Measurements from ENCODE around the gene SRSF9. TPM values are rescaled to one million over a fixed set of nuclear protein-coding genes. Genes with fewer than 3 reads are reported as not detected.

Gene SRSF9
- total RNA-seq, 1 donor from 2014 or later, result 248 TPM

DNA sequence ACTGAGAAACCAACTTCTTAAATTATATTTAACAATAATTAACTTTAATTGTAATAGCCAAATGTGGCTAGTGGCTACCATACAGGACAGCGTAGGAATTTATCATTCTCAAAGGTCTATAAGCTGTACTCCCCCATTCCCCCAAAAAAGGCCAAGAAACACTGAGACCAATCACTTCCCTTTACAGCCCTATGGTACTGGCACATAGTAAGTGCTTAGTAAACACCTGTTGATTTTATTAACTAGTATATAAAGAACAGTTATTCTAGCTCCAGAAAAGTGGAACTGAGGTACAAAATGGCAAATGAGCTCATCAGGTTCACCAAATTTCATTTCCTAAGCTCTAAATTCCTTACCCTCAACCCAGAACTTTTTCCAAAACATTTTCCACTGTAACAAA, 6.1 kb upstream of the SRSF9 start:
- H3K4me3 Mint-ChIP-seq, result no peak overlapping the region
- peaks cover 26% of the 10 kb centered on the region for H3K4me1 Mint-ChIP-seq (ENCODE audit: unreplicated experiment)
- H3K36me3 Mint-ChIP-seq, result peaks cover 4% of the 10 kb centered on the region
- no peaks in the 10 kb centered on the region for H3K27me3 Mint-ChIP-seq
- no peaks in the 10 kb centered on the region for H3K9me3 Mint-ChIP-seq
- TF ChIP-seq CTCF (conservative IDR thresholded peaks at IDR 0.05), result no peak
- no peak for DNase-seq (ENCODE audit: extremely low spot score, unreplicated experiment)
- peak overlapping the region; percentile 89 for H3K27ac Mint-ChIP-seq

DNA sequence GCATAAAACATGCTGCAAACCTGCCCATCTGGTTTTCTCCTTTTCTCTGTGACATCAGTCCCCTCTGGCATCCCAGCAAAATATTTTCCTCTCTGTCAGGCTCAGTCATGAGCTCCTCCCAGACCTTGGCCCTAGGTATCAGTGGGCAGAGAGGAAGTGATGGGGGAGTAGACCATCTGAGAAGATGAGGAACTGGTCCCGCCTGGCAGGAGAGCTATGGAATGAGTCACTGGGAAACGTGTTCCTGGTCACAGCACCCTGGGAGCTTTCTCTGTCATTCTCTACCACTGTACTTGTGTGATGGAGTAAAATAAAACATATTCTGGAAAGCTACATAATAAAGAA, 5.0 kb upstream of the SRSF9 start:
- Mint-ChIP-seq H3K27me3 (no peaks in the 10 kb centered on the region), H3K9me3 (no peaks in the 10 kb centered on the region), H3K27ac (peak overlapping the region; percentile 93), H3K4me3 (peak overlapping the region; percentile 49), H3K4me1 (ENCODE audit: unreplicated experiment) (peaks cover 26% of the 10 kb centered on the region), H3K36me3 (peaks cover 5% of the 10 kb centered on the region)
- no peak for DNase-seq (ENCODE audit: extremely low spot score, unreplicated experiment)
- no peak for TF ChIP-seq CTCF (conservative IDR thresholded peaks at IDR 0.05)

- Mint-ChIP-seq H3K27ac (peak overlapping the region; percentile 93), H3K27me3 (no peaks in the 10 kb centered on the region), H3K36me3 (peaks cover 4% of the 10 kb centered on the region), H3K4me1 (ENCODE audit: unreplicated experiment) (peaks cover 24% of the 10 kb centered on the region), H3K9me3 (no peaks in the 10 kb centered on the region), H3K4me3 (peak overlapping the region; percentile 49)
- TF ChIP-seq CTCF (conservative IDR thresholded peaks at IDR 0.05), result no peak
- DNase-seq (ENCODE audit: extremely low spot score, unreplicated experiment), result no peak
Measured at GRCh38 chr12:120473807-120474615, 4.5 kb upstream of the SRSF9 start.

GRCh38 chr12:120472521-120472920, 3.0 kb upstream of the SRSF9 start:
- Mint-ChIP-seq H3K36me3 (peaks cover 4% of the 10 kb centered on the region), H3K9me3 (no peaks in the 10 kb centered on the region), H3K4me1 (ENCODE audit: unreplicated experiment) (peaks cover 26% of the 10 kb centered on the region), H3K27me3 (no peaks in the 10 kb centered on the region), H3K27ac (peak overlapping the region; percentile 89), H3K4me3 (no peak overlapping the region)
- no peak for TF ChIP-seq CTCF (conservative IDR thresholded peaks at IDR 0.05)
- no peak for DNase-seq (ENCODE audit: extremely low spot score, unreplicated experiment)

DNA sequence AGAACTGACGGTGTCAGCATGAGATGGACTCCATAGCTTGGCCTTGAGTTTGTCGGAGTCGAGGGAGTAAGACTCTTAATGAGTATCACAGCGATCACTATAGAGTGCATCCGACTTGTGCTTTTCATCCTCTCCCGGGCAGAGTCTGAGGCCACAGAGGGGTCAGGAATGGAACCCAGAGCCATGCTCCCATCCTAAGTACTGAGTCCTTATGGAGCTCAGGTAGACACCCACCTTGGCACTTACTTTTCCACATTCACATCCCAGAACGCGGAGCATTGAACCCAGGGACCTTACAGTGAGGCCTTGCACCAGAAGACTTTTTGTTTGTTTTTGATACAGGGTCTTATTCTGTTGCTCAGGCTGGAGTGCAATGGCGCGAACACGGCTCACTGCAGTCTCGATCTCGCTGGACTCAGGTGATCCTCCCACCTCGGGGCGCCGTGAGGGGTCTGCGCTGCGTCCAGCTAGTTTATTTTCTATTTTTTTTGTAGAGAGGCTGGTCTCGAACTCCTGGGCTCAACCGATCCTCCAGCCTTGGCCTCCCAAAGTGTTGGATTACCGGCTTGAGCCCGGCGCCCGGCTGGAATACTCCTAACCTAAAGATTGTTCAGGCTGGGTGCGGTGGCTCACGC, 719 bp upstream of the SRSF9 start:
- Mint-ChIP-seq H3K27ac (peak overlapping the region; percentile 87), H3K4me3 (peak overlapping the region; percentile 97), H3K4me1 (ENCODE audit: unreplicated experiment) (peaks cover 38% of the 10 kb centered on the region), H3K27me3 (no peaks in the 10 kb centered on the region), H3K9me3 (no peaks in the 10 kb centered on the region), H3K36me3 (peaks cover 9% of the 10 kb centered on the region)
- DNase-seq (ENCODE audit: extremely low spot score, unreplicated experiment), result no peak
- TF ChIP-seq CTCF (conservative IDR thresholded peaks at IDR 0.05), result no peak

Data from type B pancreatic cell (in vitro differentiated cells).